ENCODE measurements around the gene ARHGAP1. TPM values are rescaled to one million over a fixed set of nuclear protein-coding genes. Genes with fewer than 3 reads are reported as not detected.

Gene ARHGAP1
- total RNA-seq, 1 donor from 2014 or later: 98.1 TPM

GRCh38 chr11:46693597-46694012 is 6.8 kb downstream of the ARHGAP1 start:
- TF ChIP-seq, protein P1, sequence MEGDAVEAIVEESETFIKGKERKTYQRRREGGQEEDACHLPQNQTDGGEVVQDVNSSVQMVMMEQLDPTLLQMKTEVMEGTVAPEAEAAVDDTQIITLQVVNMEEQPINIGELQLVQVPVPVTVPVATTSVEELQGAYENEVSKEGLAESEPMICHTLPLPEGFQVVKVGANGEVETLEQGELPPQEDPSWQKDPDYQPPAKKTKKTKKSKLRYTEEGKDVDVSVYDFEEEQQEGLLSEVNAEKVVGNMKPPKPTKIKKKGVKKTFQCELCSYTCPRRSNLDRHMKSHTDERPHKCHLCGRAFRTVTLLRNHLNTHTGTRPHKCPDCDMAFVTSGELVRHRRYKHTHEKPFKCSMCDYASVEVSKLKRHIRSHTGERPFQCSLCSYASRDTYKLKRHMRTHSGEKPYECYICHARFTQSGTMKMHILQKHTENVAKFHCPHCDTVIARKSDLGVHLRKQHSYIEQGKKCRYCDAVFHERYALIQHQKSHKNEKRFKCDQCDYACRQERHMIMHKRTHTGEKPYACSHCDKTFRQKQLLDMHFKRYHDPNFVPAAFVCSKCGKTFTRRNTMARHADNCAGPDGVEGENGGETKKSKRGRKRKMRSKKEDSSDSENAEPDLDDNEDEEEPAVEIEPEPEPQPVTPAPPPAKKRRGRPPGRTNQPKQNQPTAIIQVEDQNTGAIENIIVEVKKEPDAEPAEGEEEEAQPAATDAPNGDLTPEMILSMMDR (IDR thresholded peaks at IDR 0.05): no peak
- no peak overlapping the region for H3K4me3 Mint-ChIP-seq (ENCODE audit: unreplicated experiment)
- peak overlapping the region; percentile 79 for H3K27ac Mint-ChIP-seq (ENCODE audit: unreplicated experiment)
- no peak for DNase-seq (ENCODE audit: extremely low spot score, unreplicated experiment)
- no peaks in the 10 kb centered on the region for H3K27me3 Mint-ChIP-seq (ENCODE audit: unreplicated experiment)
- peaks cover 25% of the 10 kb centered on the region for H3K36me3 Mint-ChIP-seq (ENCODE audit: unreplicated experiment)
- H3K4me1 Mint-ChIP-seq (ENCODE audit: unreplicated experiment): peaks cover 35% of the 10 kb centered on the region
- H3K9me3 Mint-ChIP-seq (ENCODE audit: unreplicated experiment): no peaks in the 10 kb centered on the region

- Mint-ChIP-seq H3K4me3 (ENCODE audit: unreplicated experiment) (no peak overlapping the region), H3K4me1 (ENCODE audit: unreplicated experiment) (peaks cover 24% of the 10 kb centered on the region), H3K36me3 (ENCODE audit: unreplicated experiment) (peaks cover 29% of the 10 kb centered on the region), H3K27me3 (ENCODE audit: unreplicated experiment) (no peaks in the 10 kb centered on the region), H3K9me3 (ENCODE audit: unreplicated experiment) (no peaks in the 10 kb centered on the region), H3K27ac (ENCODE audit: unreplicated experiment) (no peak overlapping the region)
- TF ChIP-seq, protein P1 (IDR thresholded peaks at IDR 0.05): no peak
- DNase-seq (ENCODE audit: extremely low spot score, unreplicated experiment): no peak
These were observed 8.0 kb downstream of the ARHGAP1 start for GRCh38 chr11:46692450-46692849.

DNA sequence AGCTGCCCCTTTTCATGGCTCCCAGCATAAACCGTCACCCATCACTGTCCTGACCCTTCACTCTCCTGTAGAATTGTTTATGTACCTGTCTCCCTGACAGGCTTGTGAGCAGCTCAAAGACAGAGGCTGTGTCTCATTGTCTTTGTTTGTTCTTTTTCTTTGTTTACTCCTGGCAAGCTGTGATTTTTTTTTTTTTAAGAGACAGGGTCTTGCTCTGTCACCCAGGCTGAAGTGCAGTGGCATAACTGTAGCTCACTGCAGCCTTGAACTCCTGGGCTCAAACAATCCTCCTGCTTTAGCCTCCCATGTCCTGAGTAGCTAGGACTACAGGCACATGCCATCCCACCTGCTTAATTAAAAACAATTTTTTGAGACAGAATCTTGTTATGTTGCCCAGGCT is 9.7 kb downstream of the ARHGAP1 start:
- DNase-seq (ENCODE audit: extremely low spot score, unreplicated experiment): no peak
- peaks cover 28% of the 10 kb centered on the region for H3K36me3 Mint-ChIP-seq (ENCODE audit: unreplicated experiment)
- H3K4me1 Mint-ChIP-seq (ENCODE audit: unreplicated experiment): peaks cover 8% of the 10 kb centered on the region
- no peaks in the 10 kb centered on the region for H3K27me3 Mint-ChIP-seq (ENCODE audit: unreplicated experiment)
- no peak overlapping the region for H3K4me3 Mint-ChIP-seq (ENCODE audit: unreplicated experiment)
- TF ChIP-seq, protein P1 (IDR thresholded peaks at IDR 0.05): no peak
- no peak overlapping the region for H3K27ac Mint-ChIP-seq (ENCODE audit: unreplicated experiment)
- no peaks in the 10 kb centered on the region for H3K9me3 Mint-ChIP-seq (ENCODE audit: unreplicated experiment)

- Mint-ChIP-seq H3K9me3 (ENCODE audit: unreplicated experiment) (no peaks in the 10 kb centered on the region), H3K4me3 (ENCODE audit: unreplicated experiment) (no peak overlapping the region), H3K36me3 (ENCODE audit: unreplicated experiment) (peaks cover 23% of the 10 kb centered on the region), H3K4me1 (ENCODE audit: unreplicated experiment) (peaks cover 2% of the 10 kb centered on the region), H3K27me3 (ENCODE audit: unreplicated experiment) (no peaks in the 10 kb centered on the region), H3K27ac (ENCODE audit: unreplicated experiment) (no peak overlapping the region)
- TF ChIP-seq, protein P1 (IDR thresholded peaks at IDR 0.05): no peak
- no peak for DNase-seq (ENCODE audit: extremely low spot score, unreplicated experiment)
These were observed 13.3 kb downstream of the ARHGAP1 start for GRCh38 chr11:46686886-46687795.

GRCh38 chr11:46684367-46684766 is 16.1 kb downstream of the ARHGAP1 start:
- Mint-ChIP-seq H3K4me3 (ENCODE audit: unreplicated experiment) (no peak overlapping the region), H3K27me3 (ENCODE audit: unreplicated experiment) (no peaks in the 10 kb centered on the region), H3K27ac (ENCODE audit: unreplicated experiment) (no peak overlapping the region), H3K9me3 (ENCODE audit: unreplicated experiment) (no peaks in the 10 kb centered on the region), H3K36me3 (ENCODE audit: unreplicated experiment) (peaks cover 20% of the 10 kb centered on the region), H3K4me1 (ENCODE audit: unreplicated experiment) (peaks cover 2% of the 10 kb centered on the region)
- DNase-seq (ENCODE audit: extremely low spot score, unreplicated experiment): no peak
- TF ChIP-seq, protein P1 (IDR thresholded peaks at IDR 0.05): no peak

Data from osteocyte (in vitro differentiated cells).